GM10266 (cell line): ENCODE data around the gene GULP1.
"Not testable (repeated sequence)": the region's sequence is repeated elsewhere in the genome, so short reads cannot be mapped to it uniquely, and the experiment has no call there.

Experiments
- DNase-seq: peaks from one replicate; pipeline ENCODE4 v3.0.0; 2012; ENCODE audit errors: extremely low spot score
- TF ChIP-seq, protein P1 (sequence below): IDR thresholded peaks from 2 replicates; pipeline ENCODE4 v1.5.1; 2012; ENCODE audit warnings: mild to moderate bottlenecking, low read depth; ENCODE audit not compliant: control insufficient read depth, insufficient read depth; ENCODE audit errors: missing control alignments

GULP1 gene

DNA sequence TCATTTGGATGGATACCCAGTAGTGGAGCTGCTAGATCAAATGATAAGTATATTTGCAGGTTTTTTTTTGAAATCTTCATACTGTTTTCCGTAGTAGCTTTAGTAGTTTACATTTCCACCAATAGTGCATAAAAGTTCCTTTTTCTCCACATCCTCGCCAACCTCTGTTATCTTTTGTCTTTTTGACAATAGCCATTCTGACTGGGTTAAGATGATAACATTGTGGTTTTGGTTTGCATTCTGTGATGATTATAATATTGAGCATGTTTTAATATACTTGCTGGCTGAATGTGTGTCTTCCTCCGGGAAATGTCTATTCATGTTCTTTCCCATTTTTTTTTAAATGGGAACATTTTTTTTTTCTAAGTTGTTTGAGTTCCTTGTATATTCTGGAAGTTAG is 260.0 kb downstream of the GULP1 start:
- no peak for DNase-seq
- TF ChIP-seq, protein P1, sequence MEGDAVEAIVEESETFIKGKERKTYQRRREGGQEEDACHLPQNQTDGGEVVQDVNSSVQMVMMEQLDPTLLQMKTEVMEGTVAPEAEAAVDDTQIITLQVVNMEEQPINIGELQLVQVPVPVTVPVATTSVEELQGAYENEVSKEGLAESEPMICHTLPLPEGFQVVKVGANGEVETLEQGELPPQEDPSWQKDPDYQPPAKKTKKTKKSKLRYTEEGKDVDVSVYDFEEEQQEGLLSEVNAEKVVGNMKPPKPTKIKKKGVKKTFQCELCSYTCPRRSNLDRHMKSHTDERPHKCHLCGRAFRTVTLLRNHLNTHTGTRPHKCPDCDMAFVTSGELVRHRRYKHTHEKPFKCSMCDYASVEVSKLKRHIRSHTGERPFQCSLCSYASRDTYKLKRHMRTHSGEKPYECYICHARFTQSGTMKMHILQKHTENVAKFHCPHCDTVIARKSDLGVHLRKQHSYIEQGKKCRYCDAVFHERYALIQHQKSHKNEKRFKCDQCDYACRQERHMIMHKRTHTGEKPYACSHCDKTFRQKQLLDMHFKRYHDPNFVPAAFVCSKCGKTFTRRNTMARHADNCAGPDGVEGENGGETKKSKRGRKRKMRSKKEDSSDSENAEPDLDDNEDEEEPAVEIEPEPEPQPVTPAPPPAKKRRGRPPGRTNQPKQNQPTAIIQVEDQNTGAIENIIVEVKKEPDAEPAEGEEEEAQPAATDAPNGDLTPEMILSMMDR: no peak

DNA sequence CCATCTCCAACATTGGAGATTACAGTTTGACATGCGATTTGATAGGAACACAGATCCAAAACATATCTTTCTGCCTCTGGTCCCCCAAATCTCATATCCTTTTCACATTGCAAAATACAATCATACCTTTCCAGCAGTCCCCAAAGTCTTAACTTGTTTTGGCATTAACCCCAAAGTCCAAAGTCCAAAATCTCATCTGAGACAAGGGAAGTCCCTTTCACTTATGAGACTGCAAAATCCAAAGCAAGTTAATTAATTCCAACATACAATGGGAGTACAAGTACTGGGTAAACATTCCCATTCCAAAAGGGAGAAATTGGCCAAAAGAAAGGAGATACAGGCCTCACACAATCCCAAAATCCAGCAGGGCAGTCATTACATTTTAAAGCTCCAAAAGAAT is 265.4 kb downstream of the GULP1 start:
- TF ChIP-seq, protein P1: no peak
- DNase-seq: no peak

DNA sequence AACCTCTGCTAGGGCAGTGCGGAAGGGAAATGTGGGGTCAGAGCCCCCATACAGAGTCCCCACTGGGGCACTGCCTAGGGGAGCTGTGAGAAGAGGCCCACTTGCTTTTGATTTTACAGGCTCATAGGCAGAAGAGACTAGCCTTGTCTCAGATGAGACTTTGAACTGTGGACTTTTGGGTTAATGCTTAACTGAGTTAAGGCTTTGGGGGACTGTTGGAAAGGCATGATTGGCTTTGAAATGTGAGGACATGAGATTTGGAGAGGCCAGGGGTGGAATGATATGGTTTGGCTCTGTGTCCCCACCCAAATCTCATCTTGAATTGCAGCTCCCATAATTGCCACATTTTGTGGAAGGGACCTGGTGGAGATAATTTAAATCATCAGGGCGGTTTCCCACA is 267.8 kb downstream of the GULP1 start:
- DNase-seq: not testable (repeated sequence)

DNA sequence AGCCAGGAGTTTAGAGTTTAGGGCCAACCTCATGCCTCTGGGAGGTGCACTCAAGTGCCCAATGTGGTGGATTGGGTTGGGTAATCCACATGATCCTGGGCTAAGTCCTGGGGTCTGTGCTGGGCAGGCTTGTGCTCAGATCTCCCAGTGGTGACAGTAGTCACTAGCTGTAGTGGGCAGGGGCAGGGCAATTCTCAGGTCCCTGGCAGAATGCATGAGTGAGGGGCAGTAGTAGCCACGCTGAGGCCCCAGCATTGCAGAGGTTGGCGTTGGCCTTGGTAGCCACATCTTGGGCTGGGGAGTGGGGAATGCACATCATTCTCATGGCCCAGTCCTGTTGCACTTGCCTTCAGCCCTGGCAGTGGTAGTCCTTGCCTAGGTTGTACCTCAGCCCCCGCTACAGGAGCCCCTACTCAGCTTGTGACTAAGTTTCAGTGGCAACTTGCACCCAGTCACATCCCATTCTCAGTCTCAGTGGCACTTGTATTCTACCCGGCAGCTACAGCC is 269.9 kb downstream of the GULP1 start:
- no peak for DNase-seq

DNA sequence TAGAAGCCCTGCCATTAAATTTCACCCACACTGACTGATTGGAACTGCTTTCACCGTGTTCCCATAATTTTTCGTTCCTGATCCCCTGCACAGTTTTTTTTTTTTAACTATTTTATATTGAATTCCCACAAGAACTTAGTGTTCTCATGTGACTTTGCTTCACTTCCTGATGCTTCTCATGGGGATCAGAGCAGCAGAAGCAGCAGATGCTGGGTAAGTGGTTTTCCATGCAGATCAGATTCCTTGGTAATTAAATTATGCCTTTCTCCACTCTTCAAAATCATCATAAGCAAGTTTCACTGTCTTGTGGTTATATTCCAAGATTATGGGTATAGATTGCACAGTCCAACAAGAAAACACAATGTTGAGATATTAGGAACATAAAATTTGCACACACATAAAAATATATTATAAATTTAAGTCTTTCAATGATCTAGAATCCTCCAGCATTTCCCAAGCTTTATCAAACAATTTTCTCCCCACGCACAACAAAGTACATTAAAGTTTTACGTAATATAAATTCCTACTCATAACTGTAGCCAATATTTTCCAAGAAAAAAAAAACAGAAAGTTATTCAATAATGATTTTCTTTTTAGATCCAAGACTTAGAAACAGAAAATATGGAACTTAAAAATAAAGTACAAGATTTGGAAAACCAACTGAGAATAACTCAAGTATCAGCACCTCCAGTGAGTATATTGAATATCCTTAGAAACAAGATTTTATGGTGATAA is 277.9 kb downstream of the GULP1 start:
- DNase-seq: no peak
- TF ChIP-seq, protein P1: no peak

More for the DNA sequence above, 269.9 kb downstream of the GULP1 start:
- TF ChIP-seq, protein P1: no peak

DNA sequence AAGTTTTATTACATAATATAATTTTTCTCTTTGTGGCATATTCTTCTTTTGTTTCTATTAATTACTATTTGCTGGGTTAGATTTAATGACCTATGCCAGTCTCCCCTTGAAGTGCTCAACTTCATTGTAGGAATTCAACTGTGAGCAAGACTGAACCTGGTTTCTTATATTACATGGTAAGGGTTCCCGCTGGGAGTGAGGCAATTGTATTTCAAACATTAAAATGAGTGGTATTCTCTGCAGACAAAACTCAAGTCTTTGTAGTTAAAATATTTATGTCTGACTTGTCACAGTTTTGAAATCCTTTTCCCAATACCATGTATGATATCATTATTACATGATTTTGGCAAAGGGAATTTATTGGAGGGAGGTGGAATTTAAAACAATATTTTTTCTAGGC is 278.7 kb downstream of the GULP1 start:
- TF ChIP-seq, protein P1: no peak
- DNase-seq: no peak

DNA sequence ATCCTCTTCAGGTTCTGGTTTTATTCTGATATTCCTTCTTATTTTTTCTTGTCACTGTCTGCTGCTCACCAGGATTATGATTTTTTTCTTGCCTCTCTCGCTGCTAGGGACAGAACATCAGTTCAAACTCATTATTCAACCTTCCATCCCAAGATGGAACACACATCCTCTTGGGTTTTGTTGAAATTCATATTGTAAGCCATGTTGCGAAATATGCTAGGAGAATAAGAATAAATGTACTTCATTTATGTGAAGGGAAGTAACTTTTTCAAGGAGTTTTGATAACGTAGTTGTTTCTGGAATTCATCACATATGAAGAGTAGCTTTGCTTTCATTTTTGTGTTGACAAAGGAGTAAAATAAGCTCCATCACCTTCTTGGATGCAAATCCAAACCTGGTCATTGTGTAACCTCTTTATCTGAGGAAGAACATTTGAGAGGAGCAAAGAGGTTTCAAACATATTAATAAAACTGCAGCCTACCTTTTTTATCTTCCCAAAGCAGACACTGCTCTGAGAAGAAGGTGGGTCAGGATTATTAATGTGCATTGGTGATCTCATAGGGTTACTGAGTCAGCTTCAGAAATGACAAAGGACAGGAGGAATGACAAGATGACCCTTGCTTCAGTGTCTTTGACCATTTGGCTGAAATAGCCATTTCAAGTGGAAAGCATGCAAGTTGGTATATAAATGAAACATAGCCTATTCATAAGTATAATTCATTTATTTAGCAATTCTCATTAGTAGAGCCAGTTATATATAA is 280.0 kb downstream of the GULP1 start:
- no peak for DNase-seq
- TF ChIP-seq, protein P1: no peak

DNA sequence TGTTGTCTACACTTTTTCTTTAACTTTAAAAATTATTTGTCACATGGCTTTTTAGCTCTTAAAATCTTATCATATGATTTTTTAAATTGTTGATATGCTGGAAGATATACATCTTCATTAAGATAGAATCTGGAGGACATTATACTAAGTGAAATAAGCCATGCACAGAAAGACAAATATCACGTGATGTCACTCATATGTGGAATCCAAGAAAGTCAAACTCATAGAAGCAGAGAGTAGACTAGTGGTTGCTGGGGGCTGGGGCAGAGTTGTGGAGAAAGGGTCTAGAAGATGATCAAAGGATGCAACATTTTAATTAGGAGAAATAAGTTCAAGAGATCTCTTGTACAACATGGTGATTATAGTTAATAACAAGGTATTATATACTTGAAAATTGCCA is 280.9 kb downstream of the GULP1 start:
- TF ChIP-seq, protein P1: no peak
- no peak for DNase-seq
